GM12891 (cell line): ENCODE measurements around the gene MAP10.

ENCODE experiments used
- DNase-seq: peaks from one replicate; pipeline ENCODE4 v3.0.0; 2011; ENCODE audit warnings: low spot score; ENCODE audit not compliant: insufficient read length
- FAIRE-seq: peaks from 2 replicates; lab custom pipeline; 2011; peaks lifted over from hg19 to GRCh38; lab: Jason Lieb, UNC
- PAX5 ChIP-seq: IDR thresholded peaks from 2 replicates; pipeline ENCODE4 v1.6.1; 2011; ENCODE audit warnings: low read length, moderate library complexity, mild to moderate bottlenecking; ENCODE audit not compliant: insufficient read depth, severe bottlenecking
- POLR2A ChIP-seq: IDR thresholded peaks from 2 replicates; pipeline ENCODE4 v1.6.1; 2011; ENCODE audit warnings: low read depth, low read length, control low read depth
- POLR2AphosphoS5 ChIP-seq: IDR thresholded peaks from 2 replicates; pipeline ENCODE4 v1.6.1; 2011; ENCODE audit warnings: low read depth, low read length, control low read depth
- POU2F2 ChIP-seq: IDR thresholded peaks from 2 replicates; pipeline ENCODE4 v1.6.1; 2011; ENCODE audit warnings: low read depth, mild to moderate bottlenecking, control low read depth, low read length, moderate library complexity
- SPI1 ChIP-seq: IDR thresholded peaks from 2 replicates; pipeline ENCODE4 v1.6.1; 2011; ENCODE audit warnings: low read depth, low read length, control low read depth
- TAF1 ChIP-seq: IDR thresholded peaks from 2 replicates; pipeline ENCODE4 v1.6.1; 2011; ENCODE audit warnings: low read depth, low read length, control low read depth

MAP10 gene

GRCh38 chr1:232845406-232845955 lies 40.3 kb downstream of the MAP10 start:
- DNase-seq, result no peak
- no peak for FAIRE-seq
- no peak for TF ChIP-seq PAX5
- TF ChIP-seq POU2F2, result no peak
- TF ChIP-seq SPI1, result no peak
- TF ChIP-seq TAF1, result no peak

GRCh38 chr1:232851532-232851931 lies 46.3 kb downstream of the MAP10 start:
- no peak for FAIRE-seq
- TF ChIP-seq SPI1, result no peak
- no peak for TF ChIP-seq TAF1
- TF ChIP-seq POLR2A, result no peak
- no peak for TF ChIP-seq POLR2AphosphoS5
- TF ChIP-seq PAX5, result no peak
- no peak for TF ChIP-seq POU2F2

GRCh38 chr1:232853994-232854797 lies 49.0 kb downstream of the MAP10 start:
- no peak for DNase-seq
- TF ChIP-seq POU2F2 (no peak), POLR2AphosphoS5 (no peak), SPI1 (no peak), TAF1 (no peak), POLR2A (no peak)
- no peak for FAIRE-seq

More at GRCh38 chr1:232851532-232851931, 46.3 kb downstream of the MAP10 start:
- DNase-seq, result no peak

- FAIRE-seq (no peak), DNase-seq (no peak)
- TF ChIP-seq POLR2A (no peak), POLR2AphosphoS5 (no peak), SPI1 (no peak), PAX5 (no peak), TAF1 (no peak), POU2F2 (no peak)
These were observed 49.6 kb downstream of the MAP10 start for GRCh38 chr1:232854798-232855159.

GRCh38 chr1:232856541-232856940 lies 51.3 kb downstream of the MAP10 start:
- FAIRE-seq (no peak), DNase-seq (no peak)
- TF ChIP-seq POLR2A (no peak), PAX5 (no peak), POU2F2 (no peak), SPI1 (no peak), POLR2AphosphoS5 (no peak), TAF1 (no peak)
